Lower leg skin (tissue), 4 donors: Measurements from ENCODE around the gene SLCO2B1. TPM values are rescaled to one million over a fixed set of nuclear protein-coding genes. Genes with fewer than 3 reads are reported as not detected.
A peak's percentile ranks its signal among the peaks of the same experiment; 100 is the strongest.

ENCODE experiments used
- DNase-seq, 2 donors: peaks; one replicate each; pipeline ENCODE4 v3.0.0-alpha.2; 2019; ENCODE audit warnings: low spot score in 2 of 2
- H3K4me3 ChIP-seq: fragments of 200-600 bp; sonication (generic); 2 replicates; pipeline ENCODE4 v1.5.1; 2017; ENCODE audit warnings: mild to moderate bottlenecking, low read depth; ENCODE audit not compliant: poor library complexity, severe bottlenecking
- CTCF ChIP-seq, 3 donors: fragments of 450-650 bp; IDR thresholded peaks; one replicate each; pipeline ENCODE4 v1.5.1; 2016; ENCODE audit warnings: antibody characterized with exemption in 3 of 3, mild to moderate bottlenecking in 3 of 3, moderate library complexity in 2 of 3
- POLR2A ChIP-seq, 2 donors: fragments of 450-650 bp; IDR thresholded peaks; one replicate each; pipeline ENCODE4 v1.6.1; 2016 to 2017; ENCODE audit warnings: antibody characterized with exemption in 2 of 2, mild to moderate bottlenecking in 1 of 2, moderate library complexity in 1 of 2
- WGBS, 2 donors: methylation state at CpG; one replicate each; pipeline ENCODE4 v1.1.5; 2018; 5-methylcytosine and 5-hydroxymethylcytosine counted together
- intact Hi-C: fragments of 100-400 bp; cut with DNase I; formaldehyde crosslinking; loops from one replicate; pipeline ENCODE4 v1.15.0; 2023; ENCODE audit warnings: low total_unique reads
- total RNA-seq, 4 donors: library from RNA; depleted of rRNA; stranded (reverse); fragments of >200 nt; gene quantifications; one replicate each; pipeline ENCODE4 v1.1.0, GENCODE V29; 2016

Gene SLCO2B1
- total RNA-seq, 4 donors from 2014 or later, result 5.0 to 20.9 (median 12.5) TPM

DNA sequence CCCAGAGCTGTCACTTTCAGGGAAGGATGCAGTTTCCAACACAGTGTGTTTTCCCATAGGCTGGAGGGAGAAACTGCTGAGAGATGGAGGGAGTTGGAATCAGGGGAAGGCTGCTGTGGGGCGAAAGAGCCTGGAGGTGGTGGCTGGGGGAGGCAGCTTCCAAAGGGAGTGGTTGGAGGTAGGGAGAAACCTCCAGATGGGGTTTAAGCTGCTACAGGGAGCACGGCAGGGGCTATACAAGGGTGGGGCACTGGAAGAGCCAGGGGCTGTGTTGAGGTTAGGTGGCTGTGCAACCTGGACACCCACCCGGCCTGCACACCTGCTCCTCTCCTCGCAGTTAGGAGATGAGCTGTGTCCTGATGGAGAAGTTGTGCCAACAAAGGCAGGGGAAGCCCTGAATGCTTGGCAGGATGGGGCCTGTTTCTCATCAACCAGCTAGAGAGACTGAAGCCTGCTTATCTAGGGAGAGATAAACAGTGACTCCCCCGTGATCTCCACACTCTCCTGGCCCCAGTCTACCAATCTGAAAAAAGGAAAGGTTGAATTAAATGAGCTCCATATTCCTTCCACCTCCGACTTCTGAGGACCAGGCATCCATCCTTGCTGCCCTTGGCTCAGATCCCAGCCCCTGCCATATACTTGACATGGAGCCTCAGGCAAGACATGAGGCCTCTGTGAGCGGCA, 3.6 kb upstream of the SLCO2B1 start:
- TF ChIP-seq CTCF (IDR thresholded peaks at IDR 0.05) (no peak), POLR2A (IDR thresholded peaks at IDR 0.05) (no peak)
- peak in 1 of 2 donors; percentile 78 for DNase-seq
- intact Hi-C loops, result no loop called here
- 47 to 58% methylated on average over 7 of the region's 7 CpGs for WGBS, 2 donors
- H3K4me3 ChIP-seq, result no peak overlapping the region

- H3K4me3 ChIP-seq, result no peak overlapping the region
- intact Hi-C loops, result no loop called here
- no peak for TF ChIP-seq CTCF (IDR thresholded peaks at IDR 0.05)
- no peak for TF ChIP-seq POLR2A (IDR thresholded peaks at IDR 0.05)
- DNase-seq, result peak; percentile 39 to 83
- WGBS, 2 donors, result 68 to 75% methylated on average over 9 of the region's 9 CpGs
These were observed 3.0 kb upstream of the SLCO2B1 start for GRCh38 chr11:75147875-75148263.

DNA sequence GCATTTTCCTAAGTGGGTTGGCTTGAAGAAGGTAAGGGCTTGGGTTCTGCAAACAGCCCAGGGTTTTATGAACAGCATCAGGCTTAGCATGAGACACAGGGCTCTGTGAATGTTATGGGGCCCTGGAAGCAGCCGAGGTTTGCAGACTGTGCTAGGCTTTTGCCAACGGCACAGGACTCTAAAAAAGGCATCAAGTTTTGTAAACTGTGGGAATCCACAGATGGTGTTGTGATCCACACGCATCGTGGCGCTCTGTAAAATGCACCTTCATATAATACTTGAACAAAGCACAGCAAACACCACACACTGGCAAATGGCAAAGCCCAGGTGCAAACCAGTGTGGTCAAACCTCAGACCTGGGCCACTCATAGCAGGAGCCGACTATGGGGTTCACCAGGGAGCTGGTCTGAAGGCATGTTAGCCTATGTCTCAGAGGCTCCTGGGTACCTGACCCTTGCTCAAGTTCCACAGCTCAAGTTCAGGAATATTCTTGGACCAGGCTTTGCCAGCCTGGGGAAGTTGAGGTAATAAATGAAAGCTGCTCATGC, 2.4 kb upstream of the SLCO2B1 start:
- intact Hi-C loops, result no loop called here
- no peak for TF ChIP-seq POLR2A (IDR thresholded peaks at IDR 0.05)
- TF ChIP-seq CTCF (IDR thresholded peaks at IDR 0.05), result no peak
- no peak overlapping the region for H3K4me3 ChIP-seq
- no peak for DNase-seq
- 78 to 84% methylated on average over 6 of the region's 6 CpGs for WGBS, 2 donors

DNA sequence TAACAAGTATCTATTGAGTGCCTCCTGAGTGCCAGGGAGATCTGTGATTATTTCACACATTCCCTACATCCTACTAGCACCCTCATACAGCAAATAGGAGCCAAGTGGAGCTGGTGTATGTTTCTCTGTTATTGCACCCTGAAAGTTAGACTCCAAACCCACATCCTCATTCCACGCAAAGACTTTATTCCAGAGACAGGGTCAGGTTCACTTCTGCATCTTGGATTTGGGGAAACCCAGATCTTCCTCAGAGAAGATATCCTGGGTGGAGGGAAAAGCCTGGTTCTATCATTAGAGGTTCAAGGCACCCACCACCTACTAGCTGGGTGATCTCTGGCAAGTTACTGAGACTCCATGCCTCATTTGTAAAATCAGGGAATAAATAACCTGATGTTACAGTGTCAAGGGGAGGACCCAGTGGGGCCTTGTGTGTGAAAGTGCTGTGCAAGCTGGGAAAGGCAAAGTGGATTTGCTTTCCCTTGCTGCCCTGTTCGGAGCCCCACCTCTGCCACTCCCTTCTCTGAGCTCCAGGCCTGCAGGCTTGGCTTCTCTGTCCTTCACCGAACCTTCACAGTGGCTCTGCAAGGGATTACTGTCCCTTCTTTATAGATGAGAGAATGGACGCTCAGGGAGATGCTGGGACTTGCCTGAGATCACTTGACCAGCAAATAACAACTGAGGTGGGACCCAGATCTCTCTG, 991 bp upstream of the SLCO2B1 start:
- TF ChIP-seq CTCF (IDR thresholded peaks at IDR 0.05) (no peak), POLR2A (IDR thresholded peaks at IDR 0.05) (no peak)
- no peak overlapping the region for H3K4me3 ChIP-seq
- intact Hi-C loops, result no loop called here
- 46 to 48% methylated on average over 4 of the region's 4 CpGs for WGBS, 2 donors
- no peak for DNase-seq

- no peak for DNase-seq
- peak overlapping the region; percentile 5 for H3K4me3 ChIP-seq
- intact Hi-C loops, result no loop called here
- TF ChIP-seq POLR2A (IDR thresholded peaks at IDR 0.05), result no peak
- 32 to 34% methylated on average over 13 of the region's 13 CpGs for WGBS, 2 donors
These were observed 590 bp downstream of the SLCO2B1 start for GRCh38 chr11:75151346-75152047.

- no peak for DNase-seq
- no peak for TF ChIP-seq CTCF (IDR thresholded peaks at IDR 0.05)
- TF ChIP-seq POLR2A (IDR thresholded peaks at IDR 0.05), result no peak
- 38 to 49% methylated on average over 5 to 6 of the region's 6 CpGs for WGBS, 2 donors
- peak overlapping the region; percentile 5 for H3K4me3 ChIP-seq
- intact Hi-C loops, result no loop called here
These were observed 1.2 kb downstream of the SLCO2B1 start for GRCh38 chr11:75152090-75152489.
